ENCODE results near the gene ENSA. TPM values are rescaled to one million over a fixed set of nuclear protein-coding genes. Genes with fewer than 3 reads are reported as not detected.
A peak's percentile ranks its signal among the peaks of the same experiment; 100 is the strongest.

ENSA gene
- total and polyA plus RNA-seq, 2 of the 4 experiments (the other 2 are of a cell fraction) = 53.2 to 96.5 TPM

DNA sequence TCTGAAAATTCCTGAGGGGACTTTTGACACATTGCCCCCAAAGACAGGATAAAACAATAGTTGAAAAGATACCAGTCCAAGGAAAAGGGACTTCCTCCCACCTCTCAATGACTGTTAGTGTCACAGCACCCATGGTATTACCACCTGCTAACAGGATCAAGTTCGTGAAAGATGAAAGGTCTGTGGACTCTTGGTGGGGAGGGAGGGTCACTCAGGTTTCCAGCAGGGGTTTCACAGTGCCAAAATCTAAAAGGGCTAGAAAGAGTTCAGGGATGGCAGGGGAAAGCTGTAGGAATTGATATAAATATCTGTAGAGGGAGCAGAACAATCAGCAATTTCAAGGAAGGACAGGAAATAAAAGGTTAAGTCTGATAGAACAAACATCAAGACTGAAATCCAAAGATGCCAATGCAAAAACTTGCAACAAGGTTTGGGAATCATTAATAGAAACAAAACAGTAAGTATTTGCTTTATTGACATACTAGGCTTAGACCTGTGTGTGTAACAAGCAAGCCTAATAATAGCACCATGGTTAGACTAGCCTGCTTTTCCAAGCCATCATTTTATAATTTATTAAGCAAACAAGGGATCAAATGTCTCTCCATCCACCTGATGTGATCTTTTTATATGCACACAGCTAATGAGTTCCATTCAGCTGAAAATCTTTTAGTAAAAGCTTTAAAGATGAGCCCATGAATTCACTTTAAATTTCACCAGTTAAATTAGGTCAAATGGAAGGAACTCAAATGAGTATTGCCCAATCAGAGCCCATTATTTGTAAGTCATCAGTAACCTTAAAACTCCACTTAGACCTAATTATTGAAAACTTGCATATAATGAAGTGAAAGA, 53.7 kb downstream of the ENSA start:
- Histone ChIP-seq H4K91ac (ENCODE audit: insufficient read depth, low read depth, low read length) (no peak overlapping the region), H3K9ac (ENCODE audit: low read depth, low read length) (peak overlapping the region; percentile 45), H3K56ac (ENCODE audit: extremely low read depth, insufficient read depth, low read length) (no peak overlapping the region), H2BK120ac (ENCODE audit: low read depth, low read length) (no peak overlapping the region), H3K9me3 (ENCODE audit: control insufficient read depth, insufficient read depth, low read length) (no peaks in the 10 kb centered on the region), H4K5ac (ENCODE audit: low read depth, low read length) (no peak overlapping the region), H3K27ac (ENCODE audit: insufficient read depth, low read length) (peak overlapping the region; percentile 42; the same call in 1 of the 2 replicates), H3K4me3 (ENCODE audit: insufficient read depth, low read depth, low read length) (peak overlapping the region; percentile 93), H2BK20ac (ENCODE audit: low read depth, low read length) (no peak overlapping the region), H3K4me1 (ENCODE audit: control insufficient read depth, insufficient read depth, low read length) (peaks cover 12% of the 10 kb centered on the region), H3K27me3 (ENCODE audit: control insufficient read depth, insufficient read depth, low read length) (no peaks in the 10 kb centered on the region), H4K8ac (ENCODE audit: low read depth in 2 of 2, low read length in 2 of 2) (no peak overlapping the region), H4K20me1 (ENCODE audit: insufficient read depth, low read length) (peaks cover 86% of the 10 kb centered on the region), H2AFZ (replicated peaks; ENCODE audit: low read length, poor library complexity) (no peak overlapping the region), H3K23ac (ENCODE audit: low read depth, low read length) (peak overlapping the region; percentile 60; the same call in 1 of the 2 replicates), H2BK15ac (ENCODE audit: low read depth, low read length) (no peak overlapping the region), H3K14ac (replicated peaks; ENCODE audit: low read depth, low read length) (peak overlapping the region; percentile 58; the same call in 1 of the 2 replicates), H2AK5ac (ENCODE audit: low read depth, low read length) (no peak overlapping the region), H2AK9ac (replicated peaks; ENCODE audit: low read depth, low read length, poor library complexity) (no peak overlapping the region), H3K4me2 (ENCODE audit: low read depth, low read length) (peak overlapping the region; percentile 99), H3K36me3 (ENCODE audit: control insufficient read depth, insufficient read depth, low read length) (peaks cover 55% of the 10 kb centered on the region), H2BK5ac (ENCODE audit: low read depth, low read length, poor library complexity, severe bottlenecking) (peak overlapping the region; percentile 49), H3K79me1 (ENCODE audit: low read depth in 1 of 2, low read length in 2 of 2) (peaks cover 6 to 25% of the 10 kb centered on the region in 2 experiments; a peak in 3 of 4 replicates), H3K18ac (ENCODE audit: low read depth, low read length) (peak overlapping the region; percentile 17; the same call in 1 of the 2 replicates), H3K4ac (ENCODE audit: low read depth, low read length) (no peak overlapping the region), H3K9me1 (ENCODE audit: insufficient read depth, low read length) (peaks cover 9% of the 10 kb centered on the region)
- intact Hi-C loops (cut with micrococcal nuclease) = no loop called here
- TF ChIP-seq, protein P1, sequence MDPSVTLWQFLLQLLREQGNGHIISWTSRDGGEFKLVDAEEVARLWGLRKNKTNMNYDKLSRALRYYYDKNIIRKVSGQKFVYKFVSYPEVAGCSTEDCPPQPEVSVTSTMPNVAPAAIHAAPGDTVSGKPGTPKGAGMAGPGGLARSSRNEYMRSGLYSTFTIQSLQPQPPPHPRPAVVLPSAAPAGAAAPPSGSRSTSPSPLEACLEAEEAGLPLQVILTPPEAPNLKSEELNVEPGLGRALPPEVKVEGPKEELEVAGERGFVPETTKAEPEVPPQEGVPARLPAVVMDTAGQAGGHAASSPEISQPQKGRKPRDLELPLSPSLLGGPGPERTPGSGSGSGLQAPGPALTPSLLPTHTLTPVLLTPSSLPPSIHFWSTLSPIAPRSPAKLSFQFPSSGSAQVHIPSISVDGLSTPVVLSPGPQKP (IDR thresholded peaks at IDR 0.05; ENCODE audit: borderline replicate concordance, low read depth, low read length) = no peak
- peak; percentile 92 for TF ChIP-seq CHD1 (IDR thresholded peaks at IDR 0.05; ENCODE audit: low read depth, low read length)
- peak; percentile 44 for TF ChIP-seq POLR2A (IDR thresholded peaks at IDR 0.05; ENCODE audit: low read depth, low read length)
- TF ChIP-seq CEBPB (IDR thresholded peaks at IDR 0.05; ENCODE audit: low read depth, low read length) = peak; percentile 90
- WGBS, 2 experiments (ENCODE audit: extremely low coverage in 2 of 2, insufficient read length in 1 of 2) = no CpG with 5 or more reads among the region's 1 CpG
- ChIA-PET POLR2A (ENCODE audit: unreplicated experiment) (interaction anchor here (0.6 to 1.7 kb wide), 3 partner anchors 14 to 373 kb away, joined by 4 to 10 read pairs (median 4); no protein-coding TSS in a partner anchor), CTCF (no interaction called here)
- dilution Hi-C loops (cut with HindIII; ENCODE audit: low sequenced_read_pairs, unreplicated experiment) = no loop called here
- BruUV-seq (replicated peaks) = no TSS peak
- in situ Hi-C loops (cut with MboI; ENCODE audit: low sequenced_read_pairs) = loop anchor here (5.0 kb wide), 1 partner anchor 37 kb away; no protein-coding TSS in a partner anchor
- ATAC-seq (ENCODE audit: low read depth) = no peak
- peak; percentile 23 for DNase-seq
